Smooth muscle cell of the brain vasculature (primary cell): ENCODE measurements around the gene WWC1.
"Not testable (repeated sequence)": the region's sequence is repeated elsewhere in the genome, so short reads cannot be mapped to it uniquely, and the experiment has no call there.

ENCODE experiments used
- DNase-seq: peaks from one replicate; pipeline ENCODE4 v3.0.0-alpha.2; 2012; ENCODE audit warnings: low read depth, low spot score

The WWC1 gene

GRCh38 chr5:168409591-168410458 is 118.4 kb downstream of the WWC1 start:
- no peak for DNase-seq

- no peak for DNase-seq
Observed at GRCh38 chr5:168411871-168412270, 120.4 kb downstream of the WWC1 start.

GRCh38 chr5:168413062-168413461 is 121.6 kb downstream of the WWC1 start:
- DNase-seq, result no peak

- no peak for DNase-seq
Observed at GRCh38 chr5:168413596-168413995, 122.2 kb downstream of the WWC1 start.

- DNase-seq, result no peak
Observed at GRCh38 chr5:168415401-168415800, 124.0 kb downstream of the WWC1 start.

GRCh38 chr5:168415971-168416370 is 124.5 kb downstream of the WWC1 start:
- DNase-seq, result no peak

- no peak for DNase-seq
Observed at GRCh38 chr5:168417731-168418429, 126.4 kb downstream of the WWC1 start.

GRCh38 chr5:168420461-168420860 is 129.0 kb downstream of the WWC1 start:
- DNase-seq, result no peak

GRCh38 chr5:168422431-168422830 is 131.0 kb downstream of the WWC1 start:
- no peak for DNase-seq

- DNase-seq, result no peak
Observed at GRCh38 chr5:168423478-168423877, 132.0 kb downstream of the WWC1 start.

GRCh38 chr5:168423971-168424370 is 132.5 kb downstream of the WWC1 start:
- no peak for DNase-seq

- DNase-seq, result no peak
Observed at GRCh38 chr5:168424594-168425323, 133.3 kb downstream of the WWC1 start.

- DNase-seq, result no peak
Observed at GRCh38 chr5:168426007-168426863, 134.8 kb downstream of the WWC1 start.

GRCh38 chr5:168426864-168427172 is 135.4 kb downstream of the WWC1 start:
- DNase-seq, result no peak

- no peak for DNase-seq
Observed at GRCh38 chr5:168427224-168427623, 135.8 kb downstream of the WWC1 start.

GRCh38 chr5:168428552-168428951 is 137.1 kb downstream of the WWC1 start:
- no peak for DNase-seq

- DNase-seq, result no peak
Observed at GRCh38 chr5:168430296-168430695, 138.9 kb downstream of the WWC1 start.

GRCh38 chr5:168432903-168433302 is 141.5 kb downstream of the WWC1 start:
- no peak for DNase-seq

- no peak for DNase-seq
Observed at GRCh38 chr5:168434001-168434400, 142.6 kb downstream of the WWC1 start.

GRCh38 chr5:168434746-168435321 is 143.4 kb downstream of the WWC1 start:
- no peak for DNase-seq

GRCh38 chr5:168435340-168435739 is 143.9 kb downstream of the WWC1 start:
- DNase-seq, result not testable (repeated sequence)
